GM12801 (cell line): Measurements from ENCODE around the gene EMSY.

Experiments used
- TF ChIP-seq, protein P1 (sequence below): IDR thresholded peaks from one replicate; pipeline ENCODE4 v1.5.1; 2011; ENCODE audit warnings: control low read depth; ENCODE audit not compliant: insufficient read length; ENCODE audit errors: extremely low read depth

The EMSY gene

GRCh38 chr11:76524919-76525318 is 80.1 kb downstream of the EMSY start:
- TF ChIP-seq, protein P1, sequence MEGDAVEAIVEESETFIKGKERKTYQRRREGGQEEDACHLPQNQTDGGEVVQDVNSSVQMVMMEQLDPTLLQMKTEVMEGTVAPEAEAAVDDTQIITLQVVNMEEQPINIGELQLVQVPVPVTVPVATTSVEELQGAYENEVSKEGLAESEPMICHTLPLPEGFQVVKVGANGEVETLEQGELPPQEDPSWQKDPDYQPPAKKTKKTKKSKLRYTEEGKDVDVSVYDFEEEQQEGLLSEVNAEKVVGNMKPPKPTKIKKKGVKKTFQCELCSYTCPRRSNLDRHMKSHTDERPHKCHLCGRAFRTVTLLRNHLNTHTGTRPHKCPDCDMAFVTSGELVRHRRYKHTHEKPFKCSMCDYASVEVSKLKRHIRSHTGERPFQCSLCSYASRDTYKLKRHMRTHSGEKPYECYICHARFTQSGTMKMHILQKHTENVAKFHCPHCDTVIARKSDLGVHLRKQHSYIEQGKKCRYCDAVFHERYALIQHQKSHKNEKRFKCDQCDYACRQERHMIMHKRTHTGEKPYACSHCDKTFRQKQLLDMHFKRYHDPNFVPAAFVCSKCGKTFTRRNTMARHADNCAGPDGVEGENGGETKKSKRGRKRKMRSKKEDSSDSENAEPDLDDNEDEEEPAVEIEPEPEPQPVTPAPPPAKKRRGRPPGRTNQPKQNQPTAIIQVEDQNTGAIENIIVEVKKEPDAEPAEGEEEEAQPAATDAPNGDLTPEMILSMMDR = no peak

DNA sequence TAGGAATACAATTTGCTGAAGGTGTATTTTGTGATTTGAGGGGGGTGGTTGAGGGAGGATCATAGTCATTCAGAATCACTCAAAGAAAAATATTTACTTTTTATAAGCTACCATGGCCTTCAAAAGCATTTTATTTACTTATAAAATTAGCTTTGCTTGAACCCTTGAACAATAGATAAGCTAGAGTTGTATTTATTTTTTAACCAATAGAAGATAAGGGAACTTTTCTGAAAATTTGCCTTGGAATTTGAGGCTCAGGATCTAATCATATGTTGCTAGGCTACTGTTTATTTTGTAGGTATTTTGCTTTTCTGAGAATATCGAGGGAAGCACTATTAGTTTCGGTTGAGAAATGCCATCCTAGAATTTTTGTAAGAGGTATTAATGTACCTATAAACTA is 82.1 kb downstream of the EMSY start:
- TF ChIP-seq, protein P1 = no peak

GRCh38 chr11:76542436-76542835 is 97.6 kb downstream of the EMSY start:
- TF ChIP-seq, protein P1 = no peak

- TF ChIP-seq, protein P1 = no peak
Measured at GRCh38 chr11:76543006-76543703, 98.3 kb downstream of the EMSY start.

GRCh38 chr11:76550781-76551180 is 106.0 kb downstream of the EMSY start:
- TF ChIP-seq, protein P1 = no peak

DNA sequence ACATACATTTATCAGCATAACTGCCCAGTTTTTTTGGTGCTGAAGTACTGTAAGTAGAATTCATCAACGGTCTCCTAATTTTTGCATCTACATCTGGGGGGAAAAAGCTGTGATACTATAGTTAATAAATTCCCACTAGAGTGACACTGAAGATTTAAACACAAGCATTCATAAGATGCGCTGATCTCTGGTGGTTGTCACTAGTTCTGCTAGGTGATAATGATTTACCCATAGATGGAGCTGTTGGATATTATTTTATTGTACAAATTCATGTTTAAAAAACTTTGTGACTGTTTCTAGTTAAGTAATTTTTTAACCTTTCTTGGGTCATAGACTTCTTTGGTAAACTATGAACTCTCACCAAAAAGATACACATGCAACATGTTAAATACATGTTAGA is 106.6 kb downstream of the EMSY start:
- TF ChIP-seq, protein P1 = no peak

GRCh38 chr11:76552987-76553386 is 108.2 kb downstream of the EMSY start:
- TF ChIP-seq, protein P1 = no peak
